Activated CD4-positive, alpha-beta T cell treated with anti-CD3 and anti-CD28 coated beads, Interleukin-2, Interleukin-4, amounts not matched to agents 100 ng/mL and 50 ng/mL, durations not matched to agents 16 hours and 8 hours (primary cell): Measurements from ENCODE around the gene TXNRD3.

Source experiments
- DNase-seq: peaks from one replicate; pipeline ENCODE4 v3.0.0-alpha.2; 2020; ENCODE audit warnings: low spot score

Gene TXNRD3

GRCh38 chr3:126582311-126582710, 72.6 kb downstream of the TXNRD3 start:
- DNase-seq, result no peak

GRCh38 chr3:126581569-126581968, 73.4 kb downstream of the TXNRD3 start:
- no peak for DNase-seq

DNA sequence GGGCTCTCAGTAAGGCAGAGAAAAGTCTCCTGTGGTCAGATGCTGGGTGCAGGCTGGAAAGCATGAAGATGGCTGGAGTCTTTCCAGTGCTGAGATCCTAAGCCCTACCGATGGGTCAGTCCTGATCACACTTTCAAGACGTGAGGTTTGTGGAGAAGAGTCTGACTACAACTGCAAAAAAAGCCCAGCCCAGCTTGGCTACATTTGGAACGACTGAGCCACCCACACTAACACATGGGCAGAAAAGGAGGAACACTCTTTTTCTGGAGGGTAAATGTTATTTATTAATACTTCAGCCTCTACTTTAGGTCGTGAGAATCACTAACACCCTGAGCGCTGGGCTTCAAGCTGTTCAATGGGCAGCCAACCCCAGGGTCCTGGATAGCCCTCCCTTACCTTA, 74.2 kb downstream of the TXNRD3 start:
- DNase-seq, result no peak

DNA sequence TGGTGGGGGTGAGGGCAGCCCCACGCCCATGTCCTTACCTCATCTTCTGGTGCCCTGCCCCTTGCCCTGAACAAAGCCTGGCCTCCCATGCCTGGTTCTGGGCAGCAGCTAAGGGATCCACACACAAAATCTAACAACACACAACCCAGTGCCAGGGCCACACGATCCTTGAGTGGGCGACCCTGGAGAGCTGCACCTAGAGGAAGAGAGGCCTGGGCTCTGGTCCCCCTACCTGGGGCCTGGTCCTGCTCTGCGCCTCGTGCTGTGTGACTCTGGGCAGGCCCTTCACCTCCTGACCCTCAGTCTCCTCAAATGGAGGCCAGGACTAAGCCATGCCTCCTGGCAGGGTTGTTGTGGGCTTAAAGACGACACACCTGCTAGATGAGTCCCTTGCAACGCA, 76.2 kb downstream of the TXNRD3 start:
- DNase-seq, result no peak

DNA sequence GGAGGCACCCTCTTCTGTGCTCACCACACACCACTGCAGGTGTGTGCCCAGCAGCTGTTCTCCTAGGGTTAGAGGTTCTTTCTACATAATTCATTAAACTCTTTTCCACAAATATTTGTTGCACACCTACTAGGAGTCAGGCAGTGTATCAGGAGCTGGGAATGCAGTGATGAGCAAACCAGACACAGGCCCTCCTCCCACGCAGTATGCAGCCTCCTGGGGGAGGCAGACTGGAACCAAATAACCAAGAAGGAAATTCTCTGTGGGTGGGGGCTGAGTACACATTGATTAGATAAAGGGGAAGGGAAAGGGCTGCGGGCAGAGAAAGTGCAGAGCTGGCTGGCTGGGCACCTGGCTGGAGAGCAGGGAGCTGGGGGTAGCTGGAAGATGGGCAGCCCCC, 77.7 kb downstream of the TXNRD3 start:
- no peak for DNase-seq

DNA sequence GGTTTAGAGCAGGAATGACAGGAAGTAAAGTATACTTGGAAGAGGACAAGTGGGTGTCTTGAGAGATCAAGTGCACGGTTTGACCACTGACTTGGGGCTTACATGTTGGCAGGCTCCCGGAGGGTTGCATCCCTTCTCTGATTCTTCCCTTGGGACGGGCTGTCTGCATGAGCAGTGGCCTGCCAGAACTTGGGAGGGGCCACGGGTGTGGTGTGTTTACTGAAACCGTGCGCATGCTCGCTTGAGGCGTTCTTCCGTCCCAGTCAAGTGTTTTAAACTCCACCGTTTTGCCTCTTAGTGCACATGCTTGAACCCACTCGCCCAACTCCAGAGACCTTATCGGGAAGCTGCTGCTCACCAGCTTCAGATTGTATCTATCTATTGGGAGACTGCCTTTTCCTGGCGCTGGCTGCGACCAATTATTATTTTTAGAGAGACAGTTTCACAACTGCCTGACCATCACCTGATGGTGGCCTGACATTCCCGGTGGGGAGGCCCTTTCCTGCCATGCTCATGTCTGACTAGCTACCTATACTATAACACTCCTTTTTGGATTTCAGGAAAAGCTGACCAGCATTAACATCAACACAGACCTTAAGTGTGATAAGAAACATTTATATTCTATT, 81.3 kb downstream of the TXNRD3 start:
- DNase-seq, result no peak

- no peak for DNase-seq
Measured at GRCh38 chr3:126571078-126571477, 83.8 kb downstream of the TXNRD3 start.

- DNase-seq, result no peak
Measured at GRCh38 chr3:126570103-126570541, 84.8 kb downstream of the TXNRD3 start.

DNA sequence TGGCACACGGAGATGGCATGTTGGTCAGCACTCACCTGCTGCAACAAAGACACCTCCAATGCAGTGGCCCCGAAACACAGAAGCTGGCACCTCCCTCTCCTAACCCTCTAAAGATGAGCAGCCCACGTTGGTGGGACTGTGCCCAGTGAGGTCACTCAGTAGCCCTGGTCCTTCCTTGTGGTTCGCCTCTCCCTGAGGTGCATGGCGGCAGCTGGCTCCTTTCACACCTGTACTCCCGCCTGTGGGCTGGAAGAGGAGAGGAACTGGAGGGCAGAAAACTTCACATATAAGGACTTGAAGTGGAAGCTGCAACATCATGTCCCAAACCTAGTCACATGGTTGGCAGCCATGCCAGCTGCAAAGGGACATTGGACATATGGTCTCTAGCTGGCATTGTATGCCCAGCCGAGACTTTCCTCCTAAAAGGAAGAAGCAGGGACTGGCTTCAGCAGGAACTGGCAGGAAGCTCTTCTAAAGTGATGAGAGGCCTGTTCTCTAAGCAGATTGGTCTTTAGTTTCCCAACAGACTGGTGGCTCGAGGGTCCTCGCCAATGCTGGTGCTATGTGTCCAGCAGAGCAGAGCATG, 85.4 kb downstream of the TXNRD3 start:
- DNase-seq, result no peak

DNA sequence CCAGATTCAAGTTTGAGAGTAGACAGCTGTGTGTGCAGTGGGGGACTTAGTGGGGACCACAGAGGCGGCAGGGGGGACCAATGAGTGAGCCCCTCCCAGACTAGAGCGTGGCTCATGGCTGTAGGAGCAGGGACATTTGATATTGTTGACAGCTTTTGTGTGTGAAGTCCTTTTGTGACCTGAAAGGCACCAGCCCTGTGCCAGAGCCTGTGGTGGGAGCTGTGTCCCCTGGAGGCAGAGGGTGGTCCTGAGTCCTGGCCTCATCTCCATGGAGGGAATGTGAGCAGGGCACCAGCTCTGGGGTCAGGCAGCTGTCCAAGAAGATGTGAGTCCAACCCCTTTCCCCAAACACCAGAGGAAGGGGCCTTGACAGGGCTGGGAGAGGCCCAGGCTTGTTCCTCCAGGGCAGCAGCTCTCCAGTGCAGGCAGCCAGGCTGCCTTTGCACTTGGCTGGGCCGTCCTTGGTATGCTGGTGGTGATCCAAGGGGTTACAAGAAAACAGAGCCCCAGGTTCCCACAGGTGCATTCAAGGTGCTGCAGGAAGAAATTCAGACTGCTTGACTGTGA, 86.1 kb downstream of the TXNRD3 start:
- DNase-seq, result no peak

DNA sequence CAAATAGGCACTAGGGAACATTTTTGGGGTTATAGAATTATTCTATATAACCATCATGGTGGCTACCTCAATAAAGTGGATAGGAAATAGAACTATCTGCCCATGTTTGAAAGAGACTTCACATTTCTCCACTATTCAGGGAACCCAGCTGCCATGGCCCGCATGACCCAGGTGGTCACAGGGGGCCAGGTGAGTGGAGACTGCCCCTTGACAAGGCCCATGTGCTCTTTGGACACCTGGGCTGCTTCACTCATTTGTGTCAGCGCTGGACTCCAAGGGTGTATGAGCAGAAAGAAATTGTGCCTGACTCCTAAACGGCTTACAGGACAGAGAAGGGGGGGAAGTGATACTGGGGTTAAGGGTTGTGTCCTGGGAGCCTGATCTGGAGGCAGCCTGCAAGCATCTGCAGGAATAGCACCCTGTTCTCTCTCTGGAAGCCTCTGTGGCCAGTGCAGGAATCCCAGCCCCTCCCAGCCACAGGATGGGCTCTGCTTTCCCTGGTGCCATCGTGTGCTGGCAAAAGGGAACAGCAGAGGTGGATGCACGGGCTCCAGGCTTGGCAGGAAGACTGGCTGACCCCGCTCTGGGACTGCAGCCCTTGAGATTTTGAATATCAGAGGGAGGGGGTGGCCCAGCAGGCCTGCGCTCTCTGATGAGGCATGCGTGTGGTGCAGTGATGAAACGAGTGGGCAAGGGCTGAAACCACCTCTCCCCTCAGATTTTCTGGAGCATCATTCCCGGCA, 87.1 kb downstream of the TXNRD3 start:
- DNase-seq, result no peak

DNA sequence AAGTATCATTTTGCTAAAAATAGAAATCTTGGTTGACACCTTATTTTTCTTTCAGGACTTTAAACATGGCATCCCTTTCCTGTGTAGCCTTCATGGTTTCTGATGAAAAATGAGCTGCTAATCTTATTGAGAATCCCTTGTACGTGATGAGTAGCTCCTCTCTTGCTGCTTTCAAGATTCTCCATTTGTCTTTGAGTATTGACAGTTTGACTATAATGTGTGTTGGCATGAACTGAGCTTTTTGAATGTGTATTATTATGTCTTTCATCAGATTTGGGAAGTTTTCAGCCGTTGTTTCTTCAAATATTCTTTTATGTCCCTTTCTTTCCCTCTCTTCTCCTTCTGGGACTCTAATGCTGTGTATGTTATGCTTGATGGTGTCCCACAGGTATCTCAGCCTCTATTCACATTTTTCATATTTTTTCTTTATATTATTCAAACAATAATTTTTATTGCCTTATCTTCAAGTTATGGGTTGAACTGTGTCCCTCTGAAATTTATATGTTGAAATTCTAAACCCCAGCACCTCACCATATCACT, 92.1 kb downstream of the TXNRD3 start:
- DNase-seq, result no peak

DNA sequence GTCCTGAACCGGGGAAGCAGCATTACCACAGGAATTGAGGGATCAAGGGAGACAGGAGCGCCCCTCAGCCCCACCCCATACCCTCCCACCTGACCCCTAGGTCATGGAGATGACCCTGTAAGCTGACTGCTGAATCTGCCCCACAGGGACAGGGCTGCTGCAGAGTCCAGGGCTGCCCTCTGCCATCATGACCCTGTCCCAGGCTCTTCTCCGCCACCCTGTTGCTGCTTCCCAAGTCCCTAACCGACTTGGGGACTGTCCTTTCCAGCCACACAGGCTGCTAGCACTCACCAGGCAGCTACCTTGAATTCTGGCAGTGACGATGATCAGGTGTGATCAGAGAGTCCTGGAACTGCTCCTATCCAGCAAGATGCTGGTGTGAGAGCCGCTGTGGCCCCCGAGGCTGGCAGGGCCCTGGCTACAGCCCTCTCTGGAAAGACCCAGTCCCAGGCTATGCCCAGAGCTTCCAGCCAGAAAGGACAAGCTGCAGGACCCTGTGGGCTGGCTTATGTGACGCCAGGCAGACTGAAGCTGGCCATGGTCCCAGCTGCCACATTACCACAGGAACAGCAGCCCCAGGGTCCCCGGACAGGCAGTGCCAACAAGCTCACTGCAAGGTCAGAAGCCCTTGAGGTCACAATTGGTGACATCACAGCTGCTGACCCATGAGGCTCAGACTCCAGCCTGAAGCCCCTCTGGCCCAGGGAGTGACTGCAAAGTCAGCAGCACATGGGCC, 96.4 kb downstream of the TXNRD3 start, which contains the start of gene C3orf22:
Gene C3orf22 (minus strand): TSS at position 597 of the 736 bp plus-strand sequence. CDS start 5,542 bp downstream, outside the sequence.
- no peak for DNase-seq

GRCh38 chr3:126557761-126558160, 97.2 kb downstream of the TXNRD3 start:
- DNase-seq, result no peak

DNA sequence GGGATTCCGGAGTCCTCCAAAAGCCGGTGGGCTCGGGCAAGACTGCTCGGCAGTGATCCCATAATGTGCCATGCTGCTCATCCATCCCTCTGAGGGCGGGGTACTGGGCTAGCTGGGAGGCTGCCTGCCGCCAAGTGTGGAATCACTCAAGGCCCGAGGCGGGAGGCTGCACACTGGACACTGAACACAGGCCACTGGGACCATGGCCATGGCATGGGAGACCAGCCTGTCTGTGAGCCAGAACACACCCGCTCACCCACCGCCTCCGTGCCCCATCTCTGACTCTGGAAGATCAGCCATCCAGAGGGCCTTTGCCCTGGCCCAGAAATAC, 97.5 kb downstream of the TXNRD3 start:
- DNase-seq, result no peak
